ENCODE measurements around the gene CACNA2D2.

Gene CACNA2D2

GRCh38 chr3:50359760-50360110 lies 143.7 kb downstream of the CACNA2D2 start:
- DNase-seq: no peak

- peak; percentile 94 for DNase-seq
Observed at GRCh38 chr3:50358911-50359759, 144.3 kb downstream of the CACNA2D2 start, which contains the start of gene TMEM115. Gene TMEM115, minus strand, starts transcription at chr3:50359521. Its CDS starts 458 bp downstream, at chr3:50359063.

GRCh38 chr3:50358355-50358910 lies 145.0 kb downstream of the CACNA2D2 start:
- DNase-seq: no peak

- DNase-seq: no peak
Observed at GRCh38 chr3:50357481-50357880, 146.0 kb downstream of the CACNA2D2 start.

- DNase-seq: no peak
Observed at GRCh38 chr3:50356553-50356952, 146.9 kb downstream of the CACNA2D2 start.

GRCh38 chr3:50355829-50356552 lies 147.4 kb downstream of the CACNA2D2 start:
- no peak for DNase-seq

- DNase-seq: no peak
Observed at GRCh38 chr3:50354850-50355249, 148.6 kb downstream of the CACNA2D2 start.

GRCh38 chr3:50354186-50354764 lies 149.2 kb downstream of the CACNA2D2 start:
- no peak for DNase-seq

- no peak for DNase-seq
Observed at GRCh38 chr3:50353245-50354004, 150.0 kb downstream of the CACNA2D2 start.

GRCh38 chr3:50352781-50353180 lies 150.7 kb downstream of the CACNA2D2 start:
- DNase-seq: no peak

- DNase-seq: no peak
Observed at GRCh38 chr3:50351323-50351697, 152.1 kb downstream of the CACNA2D2 start.

GRCh38 chr3:50350527-50351322 lies 152.7 kb downstream of the CACNA2D2 start, which contains the start of the genes CYB561D2 and NPRL2:
Gene CYB561D2, plus strand, starts transcription at chr3:50350862. Its CDS starts 572 bp downstream, at chr3:50351434.
Gene NPRL2, minus strand, starts transcription at chr3:50350775. Its CDS starts 123 bp downstream, at chr3:50350652.
- DNase-seq: peak; percentile 100

GRCh38 chr3:50350213-50350526 lies 153.3 kb downstream of the CACNA2D2 start:
- DNase-seq: no peak

- peak; percentile 78 for DNase-seq
Observed at GRCh38 chr3:50347187-50347813, 156.1 kb downstream of the CACNA2D2 start.

- DNase-seq: peak; percentile 74
Observed at GRCh38 chr3:50345586-50346234, 157.7 kb downstream of the CACNA2D2 start, which contains the start of gene ZMYND10. Gene ZMYND10, minus strand, starts transcription at chr3:50345732. Its CDS starts 153 bp downstream, at chr3:50345579.

- no peak for DNase-seq
Observed at GRCh38 chr3:50345008-50345407, 158.4 kb downstream of the CACNA2D2 start.

- no peak for DNase-seq
Observed at GRCh38 chr3:50342813-50343633, 160.4 kb downstream of the CACNA2D2 start.

- no peak for DNase-seq
Observed at GRCh38 chr3:50341996-50342650, 161.3 kb downstream of the CACNA2D2 start.

- no peak for DNase-seq
Observed at GRCh38 chr3:50341537-50341936, 161.9 kb downstream of the CACNA2D2 start.
